Measurements from ENCODE around the gene PEA15.

Gene PEA15

GRCh38 chr1:160244209-160244608 is 39.0 kb downstream of the PEA15 start:
- DNase-seq = no peak

GRCh38 chr1:160245434-160245833 is 40.2 kb downstream of the PEA15 start:
- no peak for DNase-seq

GRCh38 chr1:160247053-160247452 is 41.9 kb downstream of the PEA15 start:
- no peak for DNase-seq

- no peak for DNase-seq
These were observed 45.8 kb downstream of the PEA15 start for GRCh38 chr1:160251011-160251410.

GRCh38 chr1:160251687-160252526 is 46.7 kb downstream of the PEA15 start:
- DNase-seq = peak; percentile 69

GRCh38 chr1:160255781-160256300 is 50.7 kb downstream of the PEA15 start:
- no peak for DNase-seq

GRCh38 chr1:160256396-160257046 is 51.3 kb downstream of the PEA15 start:
- peak; percentile 84 for DNase-seq

- DNase-seq = no peak
These were observed 52.3 kb downstream of the PEA15 start for GRCh38 chr1:160257411-160258015.

- no peak for DNase-seq
These were observed 53.1 kb downstream of the PEA15 start for GRCh38 chr1:160258177-160258798.

GRCh38 chr1:160260406-160261382 is 55.5 kb downstream of the PEA15 start:
- DNase-seq = peak; percentile 81

GRCh38 chr1:160261556-160261892 is 56.3 kb downstream of the PEA15 start:
- peak; percentile 55 for DNase-seq

- DNase-seq = peak; percentile 97
These were observed 57.0 kb downstream of the PEA15 start, which contains the start of gene DCAF8 for GRCh38 chr1:160261893-160262794. Gene DCAF8, minus strand, starts transcription at chr1:160262549. Its CDS starts 18,541 bp downstream, at chr1:160244008.

GRCh38 chr1:160264795-160265307 is 59.7 kb downstream of the PEA15 start:
- no peak for DNase-seq

Data from fibroblast of upper back skin (primary cell).